HepG2 (cell line): Measurements from ENCODE around the gene DENND5A. TPM values are rescaled to one million over a fixed set of nuclear protein-coding genes. Genes with fewer than 3 reads are reported as not detected.

ENCODE experiments used
- TEF ChIP-seq: sonication (generic); formaldehyde crosslinking; IDR thresholded peaks from 2 replicates; pipeline ENCODE4 v1.5.0; 2020; ENCODE audit warnings: missing genetic modification reagents
- ZBTB26 ChIP-seq: IDR thresholded peaks from 2 replicates; pipeline ENCODE4 v1.6.1; 2016; ENCODE audit warnings: missing compliant biosample characterization, missing genetic modification reagents, borderline replicate concordance
- ZNF407 ChIP-seq: sonication (generic); formaldehyde crosslinking; IDR thresholded peaks from one replicate; pipeline ENCODE4 v1.5.1; 2020; ENCODE audit warnings: mild to moderate bottlenecking, missing genetic modification reagents; ENCODE audit errors: not compliant biosample characterization
- polyA plus RNA-seq, 8 experiments: library from polyadenylated mRNA; depleted of rRNA in 3 of 8; stranded (reverse) in 7 of 8; unstranded in 1 of 8; fragments of >200 nt; fragmentation: Illumina TruSeq in 4 of 8; extraction: Trizol in 4 of 8; gene quantifications; 2 replicates each; pipeline versions ENCODE4 v1.2.1 to v1.2.3, GENCODE V29; 2011 to 2016; ENCODE audit warnings: low read depth in 4 of 8, missing spikeins in 1 of 8, mixed read lengths in 1 of 8; ENCODE audit not compliant: insufficient read depth in 1 of 8
- total RNA-seq, 5 experiments: library from RNA; depleted of rRNA; stranded (reverse); fragments of >200 nt; fragmentation: Illumina TruSeq; extraction: Trizol; gene quantifications; 2 replicates each; pipeline ENCODE4 v1.2.3, GENCODE V29; 2016; ENCODE audit warnings: low read depth in 1 of 5

DENND5A gene
- total and polyA plus RNA-seq, 2 of the 13 experiments (the other 11 are each of a cell fraction or from before 2014, with no cell fraction given) = 63.3 to 145 TPM

- TF ChIP-seq ZNF407 (CRISPR knock-in tag) (no peak), TEF (CRISPR knock-in tag) (0 out of 2 replicates have a peak, but pooled peaks have one; percentile 54), ZBTB26 (CRISPR knock-in tag) (peak; percentile 89; the same call in 1 of the 2 replicates)
Observed at GRCh38 chr11:9266132-9266736, 1.1 kb upstream of the DENND5A start (continued).
